NB4 (cell line): Measurements from ENCODE around the gene ONECUT3.

ENCODE experiments used
- POLR2A ChIP-seq: IDR thresholded peaks from 2 replicates; pipeline ENCODE4 v1.6.1; 2011; ENCODE audit warnings: mild to moderate bottlenecking; ENCODE audit not compliant: insufficient read length; ENCODE audit errors: extremely low read depth
- TF ChIP-seq, protein P1 (sequence below): IDR thresholded peaks from 2 replicates; pipeline ENCODE4 v1.6.1; 2011; ENCODE audit warnings: low read depth, low read length

- TF ChIP-seq, protein P1, sequence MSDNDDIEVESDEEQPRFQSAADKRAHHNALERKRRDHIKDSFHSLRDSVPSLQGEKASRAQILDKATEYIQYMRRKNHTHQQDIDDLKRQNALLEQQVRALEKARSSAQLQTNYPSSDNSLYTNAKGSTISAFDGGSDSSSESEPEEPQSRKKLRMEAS, result no peak
- no peak for TF ChIP-seq POLR2A
Observed at GRCh38 chr19:1715540-1715939, 37.8 kb upstream of the ONECUT3 start.
